HFF-Myc (cell line): ENCODE results near the gene PCSK6.
A peak's percentile ranks its signal among the peaks of the same experiment; 100 is the strongest.

Source experiments
- DNase-seq: peaks from one replicate; pipeline ENCODE4 v3.0.0-alpha.2; 2011; ENCODE audit warnings: low read depth; ENCODE audit errors: extremely low read depth
- H3K4me3 ChIP-seq: replicated peaks from 2 replicates; pipeline ENCODE4 v1.5.1; 2011; ENCODE audit warnings: low read depth, mild to moderate bottlenecking, control low read depth, low read length
- TF ChIP-seq, protein P1 (sequence below): IDR thresholded peaks from 2 replicates; pipeline ENCODE4 v1.5.1; 2012; ENCODE audit warnings: mild to moderate bottlenecking, low read depth, low read length, control low read depth; ENCODE audit errors: missing control alignments

PCSK6 gene

GRCh38 chr15:101504866-101505609 lies 15.5 kb upstream of the PCSK6 start:
- no peak for DNase-seq
- TF ChIP-seq, protein P1, sequence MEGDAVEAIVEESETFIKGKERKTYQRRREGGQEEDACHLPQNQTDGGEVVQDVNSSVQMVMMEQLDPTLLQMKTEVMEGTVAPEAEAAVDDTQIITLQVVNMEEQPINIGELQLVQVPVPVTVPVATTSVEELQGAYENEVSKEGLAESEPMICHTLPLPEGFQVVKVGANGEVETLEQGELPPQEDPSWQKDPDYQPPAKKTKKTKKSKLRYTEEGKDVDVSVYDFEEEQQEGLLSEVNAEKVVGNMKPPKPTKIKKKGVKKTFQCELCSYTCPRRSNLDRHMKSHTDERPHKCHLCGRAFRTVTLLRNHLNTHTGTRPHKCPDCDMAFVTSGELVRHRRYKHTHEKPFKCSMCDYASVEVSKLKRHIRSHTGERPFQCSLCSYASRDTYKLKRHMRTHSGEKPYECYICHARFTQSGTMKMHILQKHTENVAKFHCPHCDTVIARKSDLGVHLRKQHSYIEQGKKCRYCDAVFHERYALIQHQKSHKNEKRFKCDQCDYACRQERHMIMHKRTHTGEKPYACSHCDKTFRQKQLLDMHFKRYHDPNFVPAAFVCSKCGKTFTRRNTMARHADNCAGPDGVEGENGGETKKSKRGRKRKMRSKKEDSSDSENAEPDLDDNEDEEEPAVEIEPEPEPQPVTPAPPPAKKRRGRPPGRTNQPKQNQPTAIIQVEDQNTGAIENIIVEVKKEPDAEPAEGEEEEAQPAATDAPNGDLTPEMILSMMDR = no peak
- H3K4me3 ChIP-seq = no peak overlapping the region

GRCh38 chr15:101504373-101504772 lies 14.9 kb upstream of the PCSK6 start:
- TF ChIP-seq, protein P1 = no peak
- H3K4me3 ChIP-seq = no peak overlapping the region
- no peak for DNase-seq

- DNase-seq = no peak
- TF ChIP-seq, protein P1 = no peak
- H3K4me3 ChIP-seq = no peak overlapping the region
Observed at GRCh38 chr15:101503296-101503599, 13.7 kb upstream of the PCSK6 start.

GRCh38 chr15:101502572-101503295 lies 13.2 kb upstream of the PCSK6 start:
- TF ChIP-seq, protein P1 = no peak
- no peak for DNase-seq
- no peak overlapping the region for H3K4me3 ChIP-seq

DNA sequence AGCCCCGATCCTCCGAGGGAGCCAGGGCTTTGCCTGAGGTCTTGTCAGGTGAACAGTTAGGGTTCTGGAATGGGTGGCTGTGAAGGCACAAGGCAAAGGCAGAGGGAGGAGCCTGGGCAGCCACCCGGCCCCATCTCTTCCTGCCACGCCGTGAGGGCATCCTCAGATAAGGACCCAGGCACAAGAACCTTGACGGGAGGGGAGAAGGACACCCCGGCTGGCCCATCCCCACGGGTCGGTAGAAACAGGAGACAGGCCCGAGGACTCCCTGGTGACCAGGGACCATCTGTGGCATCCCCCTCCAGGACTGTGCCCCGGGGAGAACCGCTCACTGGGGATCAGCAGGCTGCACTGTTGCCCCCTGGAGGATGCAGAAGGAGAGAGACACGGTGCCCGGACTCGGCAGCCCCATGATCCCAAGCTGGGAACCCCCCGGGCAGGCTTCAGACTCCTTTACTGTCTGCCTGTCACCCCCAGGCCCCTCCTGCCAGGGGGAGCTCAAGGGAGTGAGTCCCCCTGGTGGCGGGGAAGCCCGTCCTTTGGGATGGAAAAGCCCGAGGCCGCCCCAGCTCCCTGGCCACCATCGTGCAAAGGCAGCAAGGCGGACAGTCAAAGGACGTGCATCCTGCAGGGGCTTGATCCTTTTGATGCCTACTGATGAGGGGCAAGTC lies 12.3 kb upstream of the PCSK6 start:
- no peak overlapping the region for H3K4me3 ChIP-seq
- TF ChIP-seq, protein P1 = peak; percentile 66
- DNase-seq = no peak

DNA sequence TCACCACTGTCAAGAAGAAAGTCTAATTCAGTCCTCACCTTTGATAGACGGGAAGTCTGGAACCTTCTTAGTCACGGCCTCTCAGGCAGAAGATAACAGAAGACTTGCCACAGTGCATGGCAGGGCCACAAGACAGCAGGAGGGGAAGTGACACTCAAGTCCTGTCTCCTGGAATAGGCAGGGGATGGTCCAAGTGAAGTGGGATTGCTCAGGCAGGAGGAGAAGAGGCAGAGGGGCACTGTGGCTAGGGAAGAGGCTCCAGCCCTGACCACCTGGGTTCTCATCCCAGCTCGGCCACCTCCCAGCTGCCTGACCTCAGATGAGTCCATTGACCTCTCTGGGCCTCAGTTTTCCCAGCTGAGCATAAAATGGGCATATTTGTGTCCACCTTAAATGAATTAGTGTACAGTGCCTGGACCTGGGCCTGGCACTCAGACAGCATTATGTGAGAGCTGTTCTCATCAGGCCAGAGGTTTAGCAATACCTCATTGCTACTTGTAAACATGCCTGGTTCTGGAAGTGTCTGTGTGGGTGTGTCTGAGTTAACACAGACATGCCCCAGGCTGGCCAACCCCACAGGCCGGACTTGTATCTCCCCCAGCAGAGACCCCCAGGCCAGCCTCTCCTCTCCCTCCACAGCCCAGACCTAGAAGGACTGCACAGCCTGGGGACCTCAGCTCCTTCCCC lies 11.5 kb upstream of the PCSK6 start:
- H3K4me3 ChIP-seq = no peak overlapping the region
- no peak for DNase-seq
- TF ChIP-seq, protein P1 = no peak
